Measurements from ENCODE around the gene PACSIN2. TPM values are rescaled to one million over a fixed set of nuclear protein-coding genes. Genes with fewer than 3 reads are reported as not detected.
A peak's percentile ranks its signal among the peaks of the same experiment; 100 is the strongest.

PACSIN2 gene
- total RNA-seq, 6 experiments from 2014 or later: 21.4 to 67.0 (median 47.1) TPM

GRCh38 chr22:42908374-42908746, 106.6 kb downstream of the PACSIN2 start:
- Histone ChIP-seq H3K4me1 (peaks cover 0 to 45% (median 19%) of the 10 kb centered on the region in 4 donors), H3K4me3 (no peak overlapping the region), H3K27me3 (no peaks in the 10 kb centered on the region), H3K27ac (no peak overlapping the region), H3K36me3 (peaks cover 0 to 3% (median 0%) of the 10 kb centered on the region in 4 donors), H3K9me3 (no peaks in the 10 kb centered on the region)
- DNase-seq (no peak), ATAC-seq (no peak)
- TF ChIP-seq, protein P1, sequence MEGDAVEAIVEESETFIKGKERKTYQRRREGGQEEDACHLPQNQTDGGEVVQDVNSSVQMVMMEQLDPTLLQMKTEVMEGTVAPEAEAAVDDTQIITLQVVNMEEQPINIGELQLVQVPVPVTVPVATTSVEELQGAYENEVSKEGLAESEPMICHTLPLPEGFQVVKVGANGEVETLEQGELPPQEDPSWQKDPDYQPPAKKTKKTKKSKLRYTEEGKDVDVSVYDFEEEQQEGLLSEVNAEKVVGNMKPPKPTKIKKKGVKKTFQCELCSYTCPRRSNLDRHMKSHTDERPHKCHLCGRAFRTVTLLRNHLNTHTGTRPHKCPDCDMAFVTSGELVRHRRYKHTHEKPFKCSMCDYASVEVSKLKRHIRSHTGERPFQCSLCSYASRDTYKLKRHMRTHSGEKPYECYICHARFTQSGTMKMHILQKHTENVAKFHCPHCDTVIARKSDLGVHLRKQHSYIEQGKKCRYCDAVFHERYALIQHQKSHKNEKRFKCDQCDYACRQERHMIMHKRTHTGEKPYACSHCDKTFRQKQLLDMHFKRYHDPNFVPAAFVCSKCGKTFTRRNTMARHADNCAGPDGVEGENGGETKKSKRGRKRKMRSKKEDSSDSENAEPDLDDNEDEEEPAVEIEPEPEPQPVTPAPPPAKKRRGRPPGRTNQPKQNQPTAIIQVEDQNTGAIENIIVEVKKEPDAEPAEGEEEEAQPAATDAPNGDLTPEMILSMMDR (IDR thresholded peaks at IDR 0.05): no peak
- TF ChIP-seq POLR2A (IDR thresholded peaks at IDR 0.05): no peak
- intact Hi-C loops (cut with DNase I): no loop called here
- no CpG with 5 or more reads among the region's 6 CpGs for WGBS (ENCODE audit: insufficient coverage, low coverage, low lambda C conversion rate, missing lambda C conversion rate)

GRCh38 chr22:42907404-42908373, 107.3 kb downstream of the PACSIN2 start:
- no peak for TF ChIP-seq POLR2A (IDR thresholded peaks at IDR 0.05)
- TF ChIP-seq, protein P1 (IDR thresholded peaks at IDR 0.05): no peak
- Histone ChIP-seq H3K9me3 (no peaks in the 10 kb centered on the region), H3K27ac (peak overlapping the region in 1 of 3 donors; percentile 89), H3K27me3 (no peaks in the 10 kb centered on the region), H3K4me3 (no peak overlapping the region), H3K36me3 (peaks cover 0 to 3% (median 0%) of the 10 kb centered on the region in 4 donors), H3K4me1 (peaks cover 0 to 45% (median 16%) of the 10 kb centered on the region in 4 donors)
- intact Hi-C loops (cut with DNase I): no loop called here
- DNase-seq (no peak), ATAC-seq (no peak)
- 86% methylated on average over 5 of the region's 26 CpGs for WGBS (ENCODE audit: insufficient coverage, low coverage, low lambda C conversion rate, missing lambda C conversion rate)

GRCh38 chr22:42906605-42907348, 108.2 kb downstream of the PACSIN2 start:
- intact Hi-C loops (cut with DNase I): no loop called here
- 55% methylated on average over 6 of the region's 6 CpGs for WGBS (ENCODE audit: insufficient coverage, low coverage, low lambda C conversion rate, missing lambda C conversion rate)
- Histone ChIP-seq H3K4me1 (peaks cover 0 to 43% (median 16%) of the 10 kb centered on the region in 4 donors), H3K36me3 (peaks cover 0 to 3% (median 0%) of the 10 kb centered on the region in 4 donors), H3K9me3 (no peaks in the 10 kb centered on the region), H3K27me3 (no peaks in the 10 kb centered on the region), H3K27ac (peak overlapping the region in 2 of 3 donors; percentile 38 to 89), H3K4me3 (no peak overlapping the region)
- ATAC-seq (no peak), DNase-seq (no peak)
- TF ChIP-seq POLR2A (IDR thresholded peaks at IDR 0.05): no peak
- TF ChIP-seq, protein P1 (IDR thresholded peaks at IDR 0.05): no peak

DNA sequence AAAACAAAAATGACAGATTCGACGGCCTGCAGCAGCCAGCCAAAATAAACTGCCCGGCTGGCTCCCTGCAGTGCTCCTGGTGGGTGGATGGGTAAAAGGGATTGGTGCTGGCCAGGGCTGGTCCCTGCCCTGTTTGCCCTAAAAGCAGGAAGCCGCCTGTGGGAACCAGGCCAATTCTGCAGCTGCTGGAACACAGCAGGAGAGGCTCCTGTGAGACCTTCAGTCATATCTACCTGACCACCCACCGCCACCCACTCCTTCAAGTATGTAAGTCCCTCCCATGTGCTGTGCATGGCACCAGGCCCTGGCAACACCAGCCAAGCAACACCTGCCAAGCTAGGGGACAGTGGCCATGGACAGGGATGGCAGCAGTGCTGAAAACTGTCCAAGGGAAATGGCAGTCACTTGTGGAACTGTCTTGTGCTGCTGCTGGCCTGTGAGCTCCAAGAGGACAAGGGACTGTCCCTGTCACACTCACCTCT, 109.2 kb downstream of the PACSIN2 start:
- DNase-seq (peak; percentile 94 to 97 (median 96)), ATAC-seq (peak; percentile 84 to 88 (median 86))
- WGBS (ENCODE audit: insufficient coverage, low coverage, low lambda C conversion rate, missing lambda C conversion rate): 41% methylated on average over 3 of the region's 5 CpGs
- peak overlapping the region in 1 of 3 donors; percentile 5 for H3K4me3 ChIP-seq
- intact Hi-C loops (cut with DNase I): no loop called here
- no peaks in the 10 kb centered on the region for H3K9me3 ChIP-seq
- H3K36me3 ChIP-seq: peaks cover 0 to 3% (median 0%) of the 10 kb centered on the region in 4 donors
- TF ChIP-seq POLR2A (IDR thresholded peaks at IDR 0.05): no peak
- TF ChIP-seq, protein P1 (IDR thresholded peaks at IDR 0.05): no peak
- H3K27ac ChIP-seq: peak overlapping the region in 2 of 3 donors; percentile 85 to 89
- H3K27me3 ChIP-seq: no peaks in the 10 kb centered on the region
- H3K4me1 ChIP-seq: peaks cover 0 to 43% (median 16%) of the 10 kb centered on the region in 4 donors
